Ecto neural progenitor cell (in vitro differentiated cells): Measurements from ENCODE around the gene ERG.

Experiments
- DNase-seq: peaks from one replicate; pipeline ENCODE4 v3.0.0-alpha.2; 2018; ENCODE audit warnings: low spot score

The ERG gene, protein sequence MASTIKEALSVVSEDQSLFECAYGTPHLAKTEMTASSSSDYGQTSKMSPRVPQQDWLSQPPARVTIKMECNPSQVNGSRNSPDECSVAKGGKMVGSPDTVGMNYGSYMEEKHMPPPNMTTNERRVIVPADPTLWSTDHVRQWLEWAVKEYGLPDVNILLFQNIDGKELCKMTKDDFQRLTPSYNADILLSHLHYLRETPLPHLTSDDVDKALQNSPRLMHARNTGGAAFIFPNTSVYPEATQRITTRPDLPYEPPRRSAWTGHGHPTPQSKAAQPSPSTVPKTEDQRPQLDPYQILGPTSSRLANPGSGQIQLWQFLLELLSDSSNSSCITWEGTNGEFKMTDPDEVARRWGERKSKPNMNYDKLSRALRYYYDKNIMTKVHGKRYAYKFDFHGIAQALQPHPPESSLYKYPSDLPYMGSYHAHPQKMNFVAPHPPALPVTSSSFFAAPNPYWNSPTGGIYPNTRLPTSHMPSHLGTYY

DNA sequence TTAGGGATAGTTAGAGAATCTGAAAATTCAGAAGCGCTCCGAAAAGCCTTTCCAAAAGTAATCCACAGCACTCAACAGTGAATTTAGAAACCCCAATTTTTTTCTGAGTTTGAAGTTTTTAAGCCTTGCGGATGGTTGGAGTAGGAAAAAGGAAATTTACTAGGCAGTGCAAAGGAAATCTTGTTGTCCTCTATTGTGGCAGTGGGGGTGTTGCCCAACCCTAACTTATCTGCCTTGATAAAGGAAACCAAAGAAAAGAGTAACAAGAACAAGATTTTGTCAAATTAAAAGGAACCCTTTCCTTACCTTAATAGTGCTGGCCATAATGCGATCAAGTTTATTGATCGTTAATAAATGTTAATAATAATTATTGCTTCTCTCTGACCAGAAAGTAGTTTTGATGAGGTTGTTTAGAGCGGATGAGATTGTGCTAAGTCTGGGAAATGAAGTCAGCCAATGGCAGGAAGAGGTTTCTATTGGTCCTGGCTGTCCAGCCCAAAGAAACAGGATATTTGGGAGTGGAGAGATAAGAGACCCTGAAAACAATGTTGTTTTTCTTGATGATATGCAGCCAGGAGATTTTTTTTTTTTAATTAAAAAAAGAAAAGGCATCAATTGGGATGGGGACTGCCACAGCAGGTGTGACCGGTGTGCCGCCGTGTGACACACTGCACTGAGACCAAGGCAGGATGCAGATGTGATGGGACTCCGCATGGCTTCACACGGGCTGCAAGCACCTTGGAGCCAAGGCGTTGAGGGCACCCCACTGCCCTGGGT, at the start of gene ERG:
Gene ERG (minus strand): TSS at position 421 of the 777 bp plus-strand sequence. CDS start 97 bp downstream, at position 324.
- no peak for DNase-seq

DNA sequence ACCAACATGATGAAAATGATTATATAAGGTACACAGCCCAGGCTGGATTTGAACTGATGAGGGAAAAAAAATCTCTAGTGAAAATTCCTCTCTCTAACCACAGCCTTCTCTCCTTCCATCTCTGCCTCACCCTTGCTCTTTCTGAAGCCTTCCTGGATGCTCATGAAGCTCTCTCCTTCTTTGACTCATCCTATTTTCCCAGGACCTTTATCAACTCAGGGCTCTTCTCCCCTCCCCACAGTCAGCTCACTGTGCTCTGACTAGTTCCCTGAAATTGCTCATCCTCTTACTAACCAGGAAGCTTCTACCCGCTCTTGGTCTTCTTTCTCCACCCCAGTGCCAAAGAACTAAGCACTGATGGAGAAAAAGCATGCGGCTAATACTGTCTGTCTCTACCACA, 46.4 kb upstream of the ERG start:
- DNase-seq, result no peak

DNA sequence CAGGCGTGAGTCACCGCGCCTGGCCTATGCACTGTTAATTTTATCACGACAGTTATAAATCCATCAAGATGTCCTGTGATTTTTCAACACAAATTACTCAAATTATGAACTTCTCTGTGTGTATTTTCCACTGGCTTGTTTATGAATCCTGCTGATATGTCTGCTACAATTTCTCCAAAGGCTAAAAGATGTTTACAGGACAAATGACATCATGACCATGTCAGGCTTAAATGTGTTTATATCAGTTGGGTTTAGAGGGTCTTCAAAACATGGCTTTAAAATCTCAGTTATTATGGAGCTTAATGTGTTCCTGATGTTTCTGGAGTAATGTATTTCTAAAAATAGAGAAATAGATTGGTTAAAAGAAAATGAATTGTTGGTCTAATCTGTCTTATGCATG, 44.0 kb upstream of the ERG start:
- no peak for DNase-seq

DNA sequence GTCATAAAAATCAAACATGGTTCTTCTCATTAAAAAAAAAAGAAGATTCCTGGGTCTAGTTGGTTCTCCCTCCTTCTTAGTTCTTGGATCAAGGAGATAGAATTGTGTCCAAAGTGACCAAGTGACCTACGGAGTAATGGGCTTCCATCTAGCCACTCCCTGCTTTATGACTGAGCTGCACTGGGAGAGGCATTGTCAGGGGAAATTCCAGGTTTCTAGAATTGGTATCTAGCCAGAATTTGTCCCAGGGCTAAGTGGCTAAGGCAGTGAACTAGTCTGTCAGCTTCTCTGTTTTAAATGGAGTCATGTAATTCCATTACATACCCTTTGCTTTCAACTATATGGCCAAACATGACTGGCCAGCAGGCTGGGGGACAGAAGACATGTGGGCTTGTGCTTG, 40.1 kb upstream of the ERG start:
- no peak for DNase-seq

DNA sequence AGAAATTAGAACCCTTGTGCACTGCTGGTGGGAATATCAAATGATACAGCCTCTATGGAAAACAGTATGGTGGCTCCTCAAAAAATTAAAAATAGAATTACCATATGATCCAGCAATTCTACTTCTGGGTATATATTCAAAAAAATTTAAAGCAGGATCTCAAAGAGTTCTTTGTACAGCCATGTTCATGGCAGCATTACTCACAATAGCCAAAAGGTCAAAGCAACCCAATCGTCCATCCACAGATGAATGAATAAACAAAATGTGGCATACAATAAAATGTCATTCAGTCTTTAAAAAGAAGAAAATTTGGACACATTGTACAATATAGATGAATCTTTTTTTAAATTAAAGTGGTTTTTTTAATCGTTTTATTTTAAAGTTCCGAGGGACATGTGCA, 36.3 kb upstream of the ERG start:
- DNase-seq, result no peak

DNA sequence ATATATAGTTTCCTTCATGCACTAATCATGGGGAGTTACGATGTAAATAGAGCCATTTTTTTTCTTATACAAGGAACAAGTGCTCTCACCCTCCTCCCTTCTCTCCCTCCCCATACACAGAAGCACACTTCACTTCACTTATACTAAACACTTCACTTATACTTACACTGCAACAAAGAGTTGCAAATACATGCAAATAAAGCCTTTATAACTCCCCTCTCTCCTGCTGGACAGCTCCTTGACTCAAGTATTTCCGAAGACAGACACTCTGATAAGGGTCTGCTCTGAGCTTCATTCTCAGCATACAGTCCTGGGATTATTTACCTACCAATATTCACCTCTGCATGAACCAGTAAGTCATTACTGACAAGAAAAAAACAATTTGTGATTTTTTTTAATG, 35.6 kb upstream of the ERG start:
- DNase-seq, result no peak

DNA sequence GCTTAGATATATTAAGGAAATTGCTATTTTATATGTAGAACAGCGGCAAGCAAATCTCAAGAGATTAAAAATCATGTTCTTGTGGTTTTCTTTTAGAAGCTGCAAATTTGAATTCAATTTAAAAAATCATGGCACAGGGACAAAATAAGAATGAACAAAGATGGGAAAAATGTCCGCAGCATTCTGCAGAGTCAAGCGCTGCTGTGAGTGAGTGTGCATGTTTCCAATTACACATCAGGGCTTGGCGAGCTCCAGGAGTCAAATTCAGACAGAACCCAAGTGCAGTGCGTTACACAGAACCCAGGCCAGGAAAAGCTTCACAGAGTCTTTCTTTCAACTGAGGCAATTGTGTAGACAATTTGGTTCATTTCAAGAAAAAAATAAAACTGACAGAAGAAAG, 33.3 kb upstream of the ERG start:
- no peak for DNase-seq

DNA sequence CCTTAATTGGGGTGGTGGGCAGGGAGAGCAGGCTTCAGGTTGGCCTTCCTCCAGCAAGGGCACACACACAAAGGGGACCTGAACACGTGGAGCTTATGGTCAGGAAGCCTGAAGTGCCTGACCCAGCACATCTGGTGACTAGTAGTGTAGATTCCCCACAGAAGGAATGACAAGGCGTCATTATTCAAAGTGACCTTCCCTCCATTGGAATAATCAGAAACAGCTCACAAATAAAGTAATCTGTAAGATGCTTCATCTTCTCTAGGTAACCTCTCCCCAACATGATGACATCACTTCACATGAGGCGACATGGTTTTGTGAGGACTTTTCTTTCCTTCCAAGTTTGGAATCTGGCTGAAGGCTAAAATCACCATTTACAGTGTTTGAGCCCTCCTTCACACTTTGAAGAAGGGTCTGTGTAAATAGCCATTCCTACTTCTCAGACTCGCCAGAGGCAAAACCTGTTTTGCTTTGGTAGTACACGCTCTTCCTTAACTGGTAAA, 32.8 kb upstream of the ERG start:
- no peak for DNase-seq

DNA sequence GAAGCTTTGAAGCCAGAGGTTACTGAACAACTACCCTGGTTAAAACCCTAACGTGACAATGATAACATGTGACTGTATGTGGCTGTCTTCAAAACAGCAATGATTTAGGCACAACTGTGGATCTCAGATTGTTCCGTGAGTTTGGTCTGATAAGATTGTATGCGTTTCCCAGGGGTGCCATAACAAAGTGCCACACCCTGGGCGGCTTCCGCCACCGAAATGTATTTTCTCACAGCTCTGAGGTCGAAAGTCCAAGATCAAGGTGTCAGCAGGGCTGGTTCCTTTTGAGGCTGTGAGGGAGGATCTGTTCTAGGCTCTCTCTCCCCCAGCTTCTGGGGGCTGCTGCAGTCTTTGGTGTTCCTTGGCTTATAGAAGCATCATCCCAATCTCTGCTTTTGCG, 29.5 kb upstream of the ERG start:
- no peak for DNase-seq

DNA sequence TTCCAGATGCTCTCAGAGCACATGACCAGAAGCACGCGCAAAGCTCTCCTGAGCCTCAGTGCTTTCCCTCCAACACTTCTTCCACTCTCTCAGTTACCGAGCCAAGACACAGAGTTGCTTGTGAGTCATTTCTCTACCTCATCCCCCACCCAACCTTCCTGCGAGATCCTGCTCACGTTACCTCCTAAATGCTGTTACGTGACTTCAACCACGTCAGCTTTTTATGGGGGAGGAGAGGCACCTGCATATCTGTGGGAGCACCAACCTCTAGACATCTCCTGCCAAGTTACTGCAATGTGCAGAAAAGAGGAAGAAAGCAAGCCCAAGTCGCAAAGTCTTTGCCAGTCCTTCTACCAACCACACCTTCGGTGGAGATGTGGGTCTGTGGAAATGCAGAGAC, 27.2 kb upstream of the ERG start:
- DNase-seq, result no peak

DNA sequence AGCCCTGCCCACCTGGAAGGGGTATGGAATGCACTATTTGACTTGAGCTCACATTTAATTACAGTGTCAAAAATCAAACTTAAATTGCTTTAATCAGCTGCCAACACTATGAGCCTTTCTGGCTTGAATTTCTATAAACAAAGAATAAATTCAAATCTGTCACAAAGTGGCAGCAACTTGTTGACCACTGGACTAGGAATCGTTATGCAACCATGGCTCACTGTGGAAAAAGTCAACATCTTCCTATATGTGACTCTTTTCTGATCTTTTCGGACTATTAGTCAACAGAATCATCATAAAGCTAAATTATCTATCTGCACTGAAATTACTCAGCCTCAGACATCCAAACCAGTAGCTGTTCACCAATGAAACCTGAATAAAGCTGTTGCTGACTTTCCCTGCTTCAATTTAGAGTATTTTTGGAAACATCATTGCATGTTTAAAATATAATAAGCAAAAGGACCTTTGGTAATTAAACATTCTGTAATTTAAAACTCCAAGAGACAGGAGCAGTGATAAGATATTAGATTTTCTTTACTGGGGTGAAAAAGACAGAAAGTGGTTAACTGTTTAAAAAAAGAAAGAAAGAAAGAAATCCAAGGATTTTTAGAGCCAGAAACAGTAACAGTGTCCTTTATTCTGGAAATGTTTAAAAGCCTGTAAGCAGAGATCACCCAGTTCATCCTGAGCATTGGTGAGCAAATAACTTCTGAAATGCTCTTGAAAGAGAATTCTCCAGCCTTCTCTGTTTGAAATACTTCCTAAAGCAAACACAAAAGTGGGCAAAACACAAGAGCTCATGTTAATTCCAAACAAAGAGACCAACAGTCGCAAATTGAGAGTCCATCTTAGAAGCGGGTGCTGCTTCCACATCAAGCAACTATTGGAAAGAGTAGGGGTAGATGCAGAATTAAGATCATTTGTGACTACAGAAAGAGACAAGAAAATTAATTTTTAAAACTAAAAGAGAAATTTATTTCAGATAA, 26.2 kb upstream of the ERG start:
- no peak for DNase-seq

DNA sequence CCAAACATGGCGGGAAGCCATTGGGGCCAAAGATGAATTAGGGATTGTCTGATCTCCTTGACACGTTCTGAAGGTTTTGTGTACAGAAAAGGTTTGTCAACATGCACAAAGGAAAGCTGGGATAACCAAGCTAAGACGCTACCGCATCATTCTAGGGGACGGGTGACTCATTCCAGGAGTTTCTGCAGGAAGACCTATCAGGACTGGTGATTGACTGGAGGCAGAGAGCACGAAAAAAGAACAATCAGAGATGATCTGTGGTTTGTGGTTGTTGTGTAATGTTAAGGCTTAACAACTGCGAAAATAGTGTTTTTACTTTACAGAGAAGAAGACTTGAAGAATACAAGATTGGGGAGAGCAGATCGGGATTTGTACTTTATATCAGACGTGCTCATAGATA, 22.2 kb upstream of the ERG start:
- no peak for DNase-seq

DNA sequence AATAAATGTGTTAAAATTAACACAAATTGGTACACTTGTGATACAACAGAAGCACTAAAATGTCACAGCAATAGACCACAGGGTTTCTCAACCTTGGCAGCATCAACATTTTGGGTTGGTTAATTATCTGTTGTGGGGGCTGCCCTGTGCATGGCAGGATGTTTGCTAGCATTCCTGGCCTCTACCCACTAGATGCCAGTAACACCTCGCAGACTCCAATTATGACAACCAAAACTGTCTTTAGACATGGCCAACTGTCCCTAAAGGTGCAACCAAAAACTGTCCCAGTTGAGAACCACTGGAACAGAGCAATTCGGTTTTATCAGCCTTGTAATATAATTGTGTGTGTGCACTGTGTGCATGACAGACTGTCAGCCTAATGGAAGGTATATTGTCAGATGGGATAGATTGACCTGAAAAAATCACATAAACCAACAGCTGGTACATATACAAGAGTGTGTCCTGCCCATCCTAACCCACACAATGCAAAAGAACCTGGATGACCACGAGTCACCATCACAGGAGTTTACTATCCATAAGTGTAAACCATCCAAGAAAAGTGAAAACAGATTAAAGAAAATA, 13.5 kb upstream of the ERG start:
- no peak for DNase-seq

DNA sequence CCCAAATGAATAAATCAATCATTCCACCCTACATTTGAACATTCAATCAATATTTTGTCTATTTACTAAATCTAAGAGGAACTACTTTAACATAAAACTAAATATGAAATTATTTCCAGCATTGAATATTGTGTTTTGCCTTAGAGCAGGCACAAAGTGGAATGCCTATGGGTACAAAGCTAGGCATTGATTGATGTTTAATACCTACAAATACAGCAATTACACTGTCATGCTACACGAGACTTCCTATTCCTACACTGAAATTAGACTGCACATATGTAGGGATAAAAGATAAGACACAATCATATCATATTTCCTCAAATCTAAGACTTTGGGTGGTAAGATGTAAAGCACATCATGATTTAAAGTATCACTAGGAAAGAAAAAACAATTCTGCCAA, 12.9 kb upstream of the ERG start:
- no peak for DNase-seq

DNA sequence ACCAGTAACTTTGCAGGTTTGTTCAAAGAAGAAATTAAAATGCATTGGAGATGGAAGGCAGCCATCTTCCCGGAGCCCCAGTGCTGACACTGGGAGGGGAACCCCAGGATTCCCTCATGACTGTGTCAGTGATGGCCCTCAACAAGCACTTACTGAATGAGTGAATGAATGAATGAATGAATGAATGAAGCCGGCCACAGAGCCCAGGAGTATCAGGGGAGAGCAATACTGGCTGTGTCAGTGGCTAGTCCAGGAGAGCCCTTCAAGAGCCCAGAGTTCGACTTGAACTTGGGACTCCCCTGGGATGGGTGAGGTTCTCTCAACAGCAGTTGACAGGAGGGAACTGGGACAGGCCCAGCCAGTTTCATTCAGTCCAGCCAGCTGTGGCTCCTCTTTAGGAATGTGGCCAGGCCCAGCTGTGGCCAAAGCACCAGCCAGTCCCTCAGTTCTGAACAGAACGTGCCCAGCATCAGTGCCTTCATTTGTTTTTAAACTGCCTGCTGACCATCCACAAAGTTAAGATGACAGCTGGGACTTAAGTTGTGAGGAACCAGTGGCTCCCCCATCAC, 9.2 kb upstream of the ERG start:
- no peak for DNase-seq

DNA sequence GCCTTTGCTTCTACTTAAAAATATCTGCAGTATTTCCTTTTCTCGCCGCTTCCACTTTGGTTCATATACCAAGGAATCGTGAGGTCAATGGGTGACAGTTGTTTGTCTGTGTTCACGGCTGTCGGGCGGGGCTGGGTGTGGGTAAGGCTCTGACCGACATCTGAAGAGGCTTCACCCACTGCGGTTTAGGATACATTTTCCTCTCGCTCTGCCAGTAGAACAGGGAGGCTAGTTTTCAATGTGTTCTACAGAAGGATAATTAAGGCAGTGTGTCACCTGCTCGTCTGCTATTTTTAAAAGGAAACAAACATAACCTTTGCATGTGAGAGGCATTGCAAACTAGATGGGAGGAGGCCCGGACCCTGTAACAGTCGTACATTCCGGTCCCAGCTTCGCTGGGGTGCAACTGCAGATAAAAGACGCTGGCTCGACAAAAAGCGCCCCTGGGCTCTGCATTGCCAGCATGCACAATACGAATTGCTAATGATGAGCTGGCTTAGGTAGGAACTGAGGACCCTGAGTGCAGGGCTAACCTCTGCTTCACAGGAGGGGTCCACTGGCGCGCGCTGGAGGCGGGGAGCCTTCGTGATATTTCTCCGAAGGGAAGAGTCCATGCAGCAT, 8.5 kb upstream of the ERG start:
- DNase-seq, result no peak

DNA sequence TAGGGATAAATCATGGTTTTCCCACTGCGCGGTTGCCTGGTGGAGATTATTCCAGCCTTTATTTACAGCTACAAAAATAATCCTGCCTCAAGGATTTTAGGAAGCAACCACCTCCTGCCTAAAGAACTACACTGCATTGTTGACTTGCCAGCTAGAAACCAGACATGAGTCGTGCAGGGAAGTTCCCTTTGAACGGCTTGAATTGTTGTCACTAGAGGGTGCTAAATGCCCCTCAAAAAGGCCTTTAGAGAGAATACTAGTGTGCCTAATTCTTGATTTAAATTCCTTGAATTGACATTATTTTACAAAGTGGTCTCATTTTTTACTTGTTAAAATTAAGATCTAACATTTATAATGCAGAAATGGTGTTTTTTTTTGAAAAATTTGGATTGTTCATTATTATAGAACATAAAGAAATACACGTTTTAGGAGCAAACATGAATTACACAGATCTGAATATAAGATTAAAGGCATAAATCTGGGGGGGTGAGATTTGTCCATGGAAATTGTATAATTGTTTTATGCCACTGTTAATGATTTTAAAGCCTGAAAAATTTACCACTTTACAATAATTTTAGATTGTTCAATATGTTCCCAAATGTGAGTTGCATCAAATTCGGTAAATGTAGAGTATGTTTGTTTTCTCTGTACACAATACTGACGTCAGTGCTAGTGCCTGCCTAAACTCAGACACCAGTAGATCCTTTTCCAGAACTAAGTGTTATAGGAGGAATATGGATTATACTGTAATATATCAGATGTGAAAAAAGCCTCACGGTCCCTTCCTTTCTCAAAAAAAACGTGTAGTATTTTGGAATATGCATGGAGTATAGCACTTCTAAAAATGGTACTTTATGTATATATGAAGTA, 7.6 kb upstream of the ERG start:
- DNase-seq, result no peak

DNA sequence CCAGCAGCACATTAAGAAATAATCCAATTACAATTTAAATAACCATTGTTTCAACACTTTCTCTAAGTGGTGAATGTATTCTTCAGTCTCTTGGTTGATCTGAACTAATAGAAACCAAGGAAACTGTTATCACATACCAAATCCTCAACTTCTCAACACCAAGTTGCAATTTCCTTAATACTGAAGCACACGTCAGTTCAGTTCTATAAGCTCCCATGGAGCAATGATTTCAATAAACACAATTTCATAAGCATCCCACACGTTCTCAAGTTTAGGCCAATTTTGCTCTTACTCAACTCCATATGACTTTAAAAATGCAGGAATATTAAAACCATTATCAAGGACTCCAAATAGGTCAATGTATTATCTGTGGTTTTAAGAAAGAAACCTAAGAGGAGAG, 5.8 kb upstream of the ERG start:
- DNase-seq, result no peak

DNA sequence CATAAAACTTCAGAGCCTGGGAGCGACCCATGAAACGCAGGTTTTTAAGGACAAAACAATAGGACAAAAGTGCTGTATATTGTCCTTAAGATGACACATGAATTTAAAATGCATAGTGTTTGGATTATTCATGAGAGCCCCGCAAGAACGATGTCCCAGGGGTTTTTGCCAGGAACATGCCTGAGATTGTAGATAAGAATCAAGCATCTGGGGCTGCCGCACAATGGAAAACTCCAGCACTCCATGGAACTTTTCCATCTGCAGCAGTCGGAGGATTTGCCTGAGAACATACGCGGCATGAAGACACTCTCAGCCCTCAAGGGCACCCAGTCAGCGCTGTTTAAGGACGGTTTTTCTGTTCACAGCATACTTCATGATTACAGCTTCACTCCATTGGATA, 5.3 kb upstream of the ERG start:
- no peak for DNase-seq

DNA sequence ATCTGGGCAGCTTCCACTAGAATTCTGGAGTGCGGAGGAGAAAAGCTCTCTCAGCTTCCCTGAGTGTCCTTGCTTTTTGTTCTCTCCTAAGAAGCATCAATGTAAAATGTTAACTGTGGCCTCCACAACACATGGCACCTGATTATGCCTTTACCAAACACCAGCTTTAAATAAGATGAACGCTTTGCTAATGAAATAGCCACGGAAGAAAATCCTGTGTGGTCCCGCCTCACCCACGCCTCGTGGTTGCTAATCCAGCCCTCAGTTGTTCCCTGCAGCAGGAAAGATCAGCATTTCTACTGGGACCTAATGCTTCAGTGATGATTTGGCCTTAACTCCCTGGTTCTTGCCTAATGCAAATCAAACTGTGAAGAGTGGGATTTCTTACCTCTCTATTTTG, 1.8 kb upstream of the ERG start:
- no peak for DNase-seq
